Mesenchymal stem cell (in vitro differentiated cells and primary cell): ENCODE data around the gene KCNJ1.

Source experiments
- DNase-seq: peaks from one replicate; pipeline ENCODE4 v3.0.0-alpha.2; 2013
- H2AFZ ChIP-seq: one replicate; pipeline ENCODE4 v1.6.1; 2013; ENCODE audit warnings: low read depth, mild to moderate bottlenecking, control low read depth, inconsistent platforms, low read length, moderate library complexity
- H2AK5ac ChIP-seq: 2 replicates; pipeline ENCODE4 v1.6.1; 2013; ENCODE audit warnings: low read length, moderate library complexity, mild to moderate bottlenecking, inconsistent platforms; ENCODE audit not compliant: severe bottlenecking
- H2BK120ac ChIP-seq: one replicate; pipeline ENCODE4 v1.6.1; 2013; ENCODE audit warnings: low read depth, mild to moderate bottlenecking, inconsistent platforms, low read length, moderate library complexity
- H2BK12ac ChIP-seq, 2 experiments: one replicate each; pipeline ENCODE4 v1.6.1; 2013; ENCODE audit warnings: inconsistent platforms in 2 of 2, low read length in 2 of 2, mild to moderate bottlenecking in 2 of 2, moderate library complexity in 2 of 2, control low read depth in 1 of 2
- H2BK15ac ChIP-seq: one replicate; pipeline ENCODE4 v1.6.1; 2013; ENCODE audit warnings: mild to moderate bottlenecking, low read depth, inconsistent platforms; ENCODE audit not compliant: poor library complexity, severe bottlenecking
- H2BK5ac ChIP-seq: 2 replicates; pipeline ENCODE4 v1.6.1; 2013; ENCODE audit warnings: low read depth, mild to moderate bottlenecking, low read length, control low read depth, inconsistent platforms; ENCODE audit not compliant: poor library complexity, severe bottlenecking
- H3K14ac ChIP-seq, 2 experiments: one replicate each; pipeline ENCODE4 v1.6.1; 2013; ENCODE audit warnings: inconsistent platforms in 2 of 2, low read length in 2 of 2, control low read depth in 1 of 2, mild to moderate bottlenecking in 1 of 2, moderate library complexity in 1 of 2
- H3K18ac ChIP-seq, 2 experiments: one replicate each; pipeline ENCODE4 v1.6.1; 2013; ENCODE audit warnings: inconsistent platforms in 2 of 2, low read length in 2 of 2, control low read depth in 1 of 2, low read depth in 1 of 2, mild to moderate bottlenecking in 1 of 2
- H3K23ac ChIP-seq, 2 experiments: one replicate each; pipeline ENCODE4 v1.6.1; 2013; ENCODE audit warnings: inconsistent platforms in 2 of 2, low read length in 2 of 2, mild to moderate bottlenecking in 2 of 2, moderate library complexity in 2 of 2, control low read depth in 1 of 2
- H3K27ac ChIP-seq: 2 replicates; pipeline ENCODE4 v1.5.1; 2013; ENCODE audit warnings: mild to moderate bottlenecking, moderate library complexity, low read length, control low read depth, inconsistent platforms; ENCODE audit not compliant: poor library complexity, severe bottlenecking
- H3K27me3 ChIP-seq, 2 experiments: 2 replicates each; pipeline versions ENCODE4 v1.6.1 to v1.7.0; 2013; ENCODE audit warnings: low read length in 2 of 2, mild to moderate bottlenecking in 2 of 2, moderate library complexity in 2 of 2, control low read depth in 1 of 2, inconsistent platforms in 1 of 2; ENCODE audit not compliant: control insufficient read depth in 1 of 2, insufficient read depth in 1 of 2
- H3K36me3 ChIP-seq, 2 experiments: 2 replicates each; pipeline versions ENCODE4 v1.6.1 to v1.7.0; 2013; ENCODE audit warnings: low read length in 2 of 2, control low read depth in 1 of 2, inconsistent platforms in 1 of 2, low read depth in 1 of 2, mild to moderate bottlenecking in 1 of 2; ENCODE audit not compliant: insufficient read depth in 2 of 2, control insufficient read depth in 1 of 2
- H3K4ac ChIP-seq, 2 experiments: one replicate each; pipeline ENCODE4 v1.6.1; 2013; ENCODE audit warnings: inconsistent platforms in 2 of 2, low read length in 2 of 2, mild to moderate bottlenecking in 2 of 2, moderate library complexity in 2 of 2, control low read depth in 1 of 2, low read depth in 1 of 2
- H3K4me1 ChIP-seq: 2 replicates; pipeline ENCODE4 v1.6.1; 2013; ENCODE audit warnings: low read depth, low read length, control low read depth; ENCODE audit not compliant: control insufficient read depth, insufficient read depth
- H3K4me2 ChIP-seq: 2 replicates; pipeline ENCODE4 v1.6.1; 2013; ENCODE audit warnings: low read length, mild to moderate bottlenecking, inconsistent platforms; ENCODE audit not compliant: poor library complexity, severe bottlenecking
- H3K4me3 ChIP-seq, 2 experiments: 2 replicates each; pipeline versions ENCODE4 v1.5.1 to v1.7.0; 2013; ENCODE audit warnings: low read length in 2 of 2, mild to moderate bottlenecking in 2 of 2, control low read depth in 1 of 2, low read depth in 1 of 2; ENCODE audit not compliant: insufficient read depth in 1 of 2
- H3K79me1 ChIP-seq: replicated peaks from 2 replicates; pipeline ENCODE4 v1.6.1; 2013; ENCODE audit warnings: mild to moderate bottlenecking, control low read depth, low read length, inconsistent platforms; ENCODE audit not compliant: poor library complexity, severe bottlenecking
- H3K9ac ChIP-seq: 2 replicates; pipeline ENCODE4 v1.7.0; 2013; ENCODE audit warnings: mild to moderate bottlenecking, low read length, moderate library complexity
- H3K9me3 ChIP-seq: 2 replicates; pipeline ENCODE4 v1.7.0; 2013; ENCODE audit warnings: mild to moderate bottlenecking, low read length; ENCODE audit not compliant: control insufficient read depth
- H4K8ac ChIP-seq: one replicate; pipeline ENCODE4 v1.6.1; 2013; ENCODE audit warnings: inconsistent platforms, mild to moderate bottlenecking, low read length, moderate library complexity
- H4K91ac ChIP-seq: one replicate; pipeline ENCODE4 v1.6.1; 2013; ENCODE audit warnings: mild to moderate bottlenecking, low read length, inconsistent platforms
- WGBS: methylation state at CpG from one replicate; pipeline ENCODE4 v1.1.7; 2013; ENCODE audit warnings: mixed read lengths; 5-methylcytosine and 5-hydroxymethylcytosine counted together

The KCNJ1 gene

GRCh38 chr11:128889657-128890213 is 22.6 kb upstream of the KCNJ1 start:
- no peak overlapping the region for H2BK15ac ChIP-seq
- H3K79me1 ChIP-seq, result no peaks in the 10 kb centered on the region
- H3K9me3 ChIP-seq, result no peaks in the 10 kb centered on the region
- no peak overlapping the region for H3K9ac ChIP-seq
- no peak overlapping the region for H2BK12ac ChIP-seq
- H3K27ac ChIP-seq, result no peak overlapping the region
- no peaks in the 10 kb centered on the region for H3K36me3 ChIP-seq
- WGBS, result 34% methylated on average over 8 of the region's 8 CpGs
- no peak overlapping the region for H2AK5ac ChIP-seq
- H3K4me2 ChIP-seq, result no peak overlapping the region
- no peak overlapping the region for H4K8ac ChIP-seq
- H3K4me3 ChIP-seq, result no peak overlapping the region
- no peak for DNase-seq
- no peak overlapping the region for H2AFZ ChIP-seq
- no peak overlapping the region for H2BK5ac ChIP-seq
- H3K4ac ChIP-seq, result no peak overlapping the region
- no peak overlapping the region for H4K91ac ChIP-seq
- H3K18ac ChIP-seq, result no peak overlapping the region
- peaks cover 10% of the 10 kb centered on the region for H3K4me1 ChIP-seq
- H3K27me3 ChIP-seq, result peaks cover 64 to 80% of the 10 kb centered on the region in 2 experiments
- H3K14ac ChIP-seq, result no peak overlapping the region
- H3K23ac ChIP-seq, result no peak overlapping the region
- H2BK120ac ChIP-seq, result no peak overlapping the region

GRCh38 chr11:128888034-128888985 is 21.2 kb upstream of the KCNJ1 start:
- Histone ChIP-seq H2BK120ac (no peak overlapping the region), H2BK5ac (no peak overlapping the region), H3K14ac (no peak overlapping the region), H3K4me3 (no peak overlapping the region), H3K79me1 (no peaks in the 10 kb centered on the region), H3K23ac (no peak overlapping the region), H4K91ac (no peak overlapping the region), H2AFZ (no peak overlapping the region), H4K8ac (no peak overlapping the region), H3K36me3 (no peaks in the 10 kb centered on the region), H2BK12ac (no peak overlapping the region), H3K27ac (no peak overlapping the region), H2AK5ac (no peak overlapping the region), H2BK15ac (no peak overlapping the region), H3K27me3 (peaks cover 66 to 79% of the 10 kb centered on the region in 2 experiments), H3K18ac (no peak overlapping the region), H3K4me2 (no peak overlapping the region), H3K4me1 (peaks cover 10% of the 10 kb centered on the region), H3K9ac (no peak overlapping the region), H3K9me3 (no peaks in the 10 kb centered on the region), H3K4ac (no peak overlapping the region)
- 28% methylated on average over 13 of the region's 15 CpGs for WGBS
- no peak for DNase-seq

GRCh38 chr11:128886406-128887124 is 19.5 kb upstream of the KCNJ1 start:
- no peak overlapping the region for H2AFZ ChIP-seq
- H3K4me2 ChIP-seq, result no peak overlapping the region
- no peak overlapping the region for H2BK120ac ChIP-seq
- H2BK12ac ChIP-seq, result no peak overlapping the region
- no peak overlapping the region for H2BK15ac ChIP-seq
- H3K9me3 ChIP-seq, result no peaks in the 10 kb centered on the region
- H2BK5ac ChIP-seq, result no peak overlapping the region
- H3K36me3 ChIP-seq, result no peaks in the 10 kb centered on the region
- no peak overlapping the region for H2AK5ac ChIP-seq
- H3K79me1 ChIP-seq, result no peaks in the 10 kb centered on the region
- no peak for DNase-seq
- no peak overlapping the region for H3K4me3 ChIP-seq
- H4K8ac ChIP-seq, result no peak overlapping the region
- no peak overlapping the region for H3K9ac ChIP-seq
- no peak overlapping the region for H3K14ac ChIP-seq
- peaks cover 77 to 81% of the 10 kb centered on the region in 2 experiments for H3K27me3 ChIP-seq
- H3K4me1 ChIP-seq, result peaks cover 10% of the 10 kb centered on the region
- H3K18ac ChIP-seq, result no peak overlapping the region
- 46% methylated on average over 5 of the region's 5 CpGs for WGBS
- no peak overlapping the region for H3K4ac ChIP-seq
- H3K27ac ChIP-seq, result no peak overlapping the region
- H4K91ac ChIP-seq, result no peak overlapping the region
- H3K23ac ChIP-seq, result no peak overlapping the region
